H9 (cell line): ENCODE measurements around the gene GALNT10. TPM values are rescaled to one million over a fixed set of nuclear protein-coding genes. Genes with fewer than 3 reads are reported as not detected.

Experiments
- DNase-seq: peaks from one replicate; pipeline ENCODE4 v3.0.0-alpha.2; 2017
- H2AFZ ChIP-seq: one replicate; pipeline ENCODE4 v1.6.1; 2013; ENCODE audit warnings: mild to moderate bottlenecking, low read length, control low read depth, moderate library complexity
- H2AK5ac ChIP-seq: 2 replicates; pipeline ENCODE4 v1.6.1; 2013; ENCODE audit warnings: low read length, control low read depth, mixed read lengths; ENCODE audit not compliant: insufficient read length
- H2BK120ac ChIP-seq: one replicate; pipeline ENCODE4 v1.6.1; 2013; ENCODE audit warnings: low read depth, mild to moderate bottlenecking, low read length, control low read depth, inconsistent platforms; ENCODE audit not compliant: poor library complexity, severe bottlenecking
- H2BK12ac ChIP-seq: 2 replicates; pipeline ENCODE4 v1.6.1; 2013; ENCODE audit warnings: low read length, control low read depth, mixed read lengths, low read depth; ENCODE audit not compliant: insufficient read length
- H2BK15ac ChIP-seq: 2 replicates; pipeline ENCODE4 v1.6.1; 2013; ENCODE audit warnings: low read depth, low read length, control low read depth
- H2BK20ac ChIP-seq: one replicate; pipeline ENCODE4 v1.6.1; 2013; ENCODE audit warnings: low read depth, mild to moderate bottlenecking, low read length, control low read depth, inconsistent platforms; ENCODE audit not compliant: poor library complexity, severe bottlenecking
- H2BK5ac ChIP-seq: 2 replicates; pipeline ENCODE4 v1.6.1; 2013; ENCODE audit warnings: low read length, control low read depth, mixed read lengths; ENCODE audit not compliant: insufficient read length
- H3K14ac ChIP-seq: 2 replicates; pipeline ENCODE4 v1.6.1; 2013; ENCODE audit warnings: low read length, control low read depth; ENCODE audit not compliant: insufficient read depth
- H3K18ac ChIP-seq: 2 replicates; pipeline ENCODE4 v1.6.1; 2013; ENCODE audit warnings: low read depth, mild to moderate bottlenecking, mixed read lengths, low read length, control low read depth; ENCODE audit not compliant: insufficient read length
- H3K23ac ChIP-seq: 2 replicates; pipeline ENCODE4 v1.6.1; 2013; ENCODE audit warnings: low read length, control low read depth, mixed read lengths, low read depth; ENCODE audit not compliant: insufficient read length
- H3K23me2 ChIP-seq: 2 replicates; pipeline ENCODE4 v1.6.1; 2013; ENCODE audit warnings: low read depth, mild to moderate bottlenecking, mixed read lengths, low read length, control low read depth; ENCODE audit not compliant: insufficient read length, poor library complexity, severe bottlenecking
- H3K27ac ChIP-seq: 2 replicates; pipeline ENCODE4 v1.5.1; 2013; ENCODE audit warnings: low read length, control low read depth, mixed read lengths, low read depth; ENCODE audit not compliant: insufficient read length
- H3K27me3 ChIP-seq: 2 replicates; pipeline ENCODE4 v1.6.1; 2013; ENCODE audit warnings: low read length, control low read depth, inconsistent platforms; ENCODE audit not compliant: insufficient read depth
- H3K4ac ChIP-seq: 2 replicates; pipeline ENCODE4 v1.6.1; 2013; ENCODE audit warnings: low read depth, mild to moderate bottlenecking, control low read depth, inconsistent platforms, low read length, moderate library complexity
- H3K4me1 ChIP-seq: 2 replicates; pipeline ENCODE4 v1.6.1; 2013; ENCODE audit warnings: low read length, control low read depth, inconsistent platforms; ENCODE audit not compliant: insufficient read depth
- H3K4me2 ChIP-seq: 2 replicates; pipeline ENCODE4 v1.6.1; 2013; ENCODE audit warnings: low read length, control low read depth, mixed read lengths; ENCODE audit not compliant: insufficient read length, insufficient read depth
- H3K56ac ChIP-seq: 2 replicates; pipeline ENCODE4 v1.6.1; 2013; ENCODE audit warnings: low read depth, mild to moderate bottlenecking, mixed read lengths, low read length, control low read depth; ENCODE audit not compliant: insufficient read length
- H3K79me1 ChIP-seq: 2 replicates; pipeline ENCODE4 v1.6.1; 2013; ENCODE audit warnings: low read depth, mild to moderate bottlenecking, moderate library complexity, low read length, control low read depth, inconsistent platforms; ENCODE audit not compliant: insufficient read depth, poor library complexity, severe bottlenecking
- H3K79me2 ChIP-seq: 2 replicates; pipeline ENCODE4 v1.6.1; 2013; ENCODE audit warnings: low read length, control low read depth, inconsistent platforms; ENCODE audit not compliant: insufficient read depth
- H3K9ac ChIP-seq: 2 replicates; pipeline ENCODE4 v1.6.1; 2013; ENCODE audit warnings: low read length, control low read depth, mixed read lengths; ENCODE audit not compliant: insufficient read length; ENCODE audit errors: extremely low read depth
- H3K9me3 ChIP-seq: one replicate; pipeline ENCODE4 v1.6.1; 2013; ENCODE audit warnings: low read depth, low read length, inconsistent platforms; ENCODE audit not compliant: control insufficient read depth
- H3T11ph ChIP-seq: one replicate; pipeline ENCODE4 v1.6.1; 2013; ENCODE audit warnings: mild to moderate bottlenecking, low read length, control low read depth, inconsistent platforms
- H4K20me1 ChIP-seq: one replicate; pipeline ENCODE4 v1.6.1; 2013; ENCODE audit not compliant: control insufficient read depth, insufficient read length, insufficient read depth
- H4K5ac ChIP-seq: 2 replicates; pipeline ENCODE4 v1.6.1; 2013; ENCODE audit warnings: low read depth, mild to moderate bottlenecking, mixed read lengths, low read length, control low read depth; ENCODE audit not compliant: insufficient read length
- H4K8ac ChIP-seq: replicated peaks from 2 replicates; pipeline ENCODE4 v1.6.1; 2013; ENCODE audit warnings: low read length, control low read depth, mixed read lengths, low read depth; ENCODE audit not compliant: insufficient read length
- H4K91ac ChIP-seq: 2 replicates; pipeline ENCODE4 v1.6.1; 2013; ENCODE audit warnings: low read depth, mild to moderate bottlenecking, moderate library complexity, mixed read lengths, low read length, control low read depth; ENCODE audit not compliant: insufficient read length
- H3K27ac Mint-ChIP-seq, 3 experiments: 2 replicates in 2 of 3; 3 replicates in 1 of 3; pipeline ENCODE4 v1.8.0; 2020 to 2021; ENCODE audit warnings: mixed read lengths in 3 of 3, mild to moderate bottlenecking in 1 of 3, moderate library complexity in 1 of 3
- H3K27me3 Mint-ChIP-seq: 2 replicates; pipeline ENCODE4 v1.8.0; 2021; ENCODE audit warnings: low read depth, mild to moderate bottlenecking, moderate library complexity, mixed read lengths
- H3K36me3 Mint-ChIP-seq, 3 experiments: 2 replicates in 2 of 3; 3 replicates in 1 of 3; pipeline ENCODE4 v1.8.0; 2020 to 2021; ENCODE audit warnings: low read depth in 3 of 3, mixed read lengths in 3 of 3; ENCODE audit not compliant: insufficient read depth in 1 of 3
- H3K4me1 Mint-ChIP-seq, 2 experiments: 2 replicates each; pipeline ENCODE4 v1.8.0; 2020; ENCODE audit warnings: mixed read lengths in 2 of 2
- H3K4me3 Mint-ChIP-seq, 2 experiments: 2 replicates in 1 of 2; 3 replicates in 1 of 2; pipeline ENCODE4 v1.8.0; 2020 to 2021; ENCODE audit warnings: mild to moderate bottlenecking in 2 of 2, mixed read lengths in 2 of 2, moderate library complexity in 1 of 2
- H3K9me3 Mint-ChIP-seq, 2 experiments: 2 replicates in 1 of 2; 3 replicates in 1 of 2; pipeline ENCODE4 v1.8.0; 2020; ENCODE audit warnings: mild to moderate bottlenecking in 2 of 2, mixed read lengths in 2 of 2, moderate library complexity in 1 of 2
- WGBS: extraction: QIAGEN DNeasy Blood & Tissue Kit; methylation state at CpG from one replicate; pipeline ENCODE4 v1.1.7; 2013; ENCODE audit warnings: missing lambda C conversion rate, low lambda C conversion rate, mixed read lengths; ENCODE audit not compliant: insufficient read length; ENCODE audit errors: extremely low coverage; 5-methylcytosine and 5-hydroxymethylcytosine counted together
- total RNA-seq: library from RNA; stranded (reverse); gene quantifications from 2 replicates; pipeline ENCODE4 v1.2.1, GENCODE V29; 2021
- TF ChIP-seq, protein P1 (sequence below): fragments of 200-600 bp; sonication (generic); conservative IDR thresholded peaks from 3 replicates; pipeline ENCODE4 v1.8.0; 2021; ENCODE audit warnings: antibody characterized with exemption, mild to moderate bottlenecking

Gene GALNT10
- total RNA-seq, 1 experiment from 2014 or later, result 15.4 TPM

DNA sequence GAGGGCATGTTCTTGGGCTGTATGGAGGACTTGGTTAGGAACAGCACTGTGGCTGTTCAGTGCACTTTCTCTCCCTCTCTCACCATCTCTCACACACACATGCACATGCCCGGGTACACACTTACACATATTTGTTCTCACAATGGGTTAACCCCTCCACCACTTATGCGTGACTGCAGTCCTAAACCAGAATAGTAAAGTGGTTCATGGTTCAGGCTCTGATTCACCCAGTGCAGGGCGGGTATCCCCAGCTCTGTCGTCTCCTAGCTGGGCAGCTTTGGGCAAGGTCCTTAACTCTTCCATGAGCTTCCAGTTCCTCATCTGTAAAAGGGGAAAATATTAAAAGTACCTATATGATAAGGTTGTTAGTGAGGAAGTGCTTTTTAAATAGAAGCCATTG, 45.3 kb upstream of the GALNT10 start:
- H2BK12ac ChIP-seq, result no peak overlapping the region
- H3K4me2 ChIP-seq, result no peak overlapping the region
- no peak overlapping the region for H2AK5ac ChIP-seq
- H3K27ac ChIP-seq, result no peak overlapping the region
- no peaks in the 10 kb centered on the region for H3K27me3 ChIP-seq
- 0 out of 2 replicates have a peak, but pooled peaks cover 2% of the 10 kb centered on the region for H3K4me1 ChIP-seq
- H3K18ac ChIP-seq, result no peak overlapping the region
- H4K20me1 ChIP-seq, result no peaks in the 10 kb centered on the region
- no peak overlapping the region for H3K4ac ChIP-seq
- no peaks in the 10 kb centered on the region for H3K79me1 ChIP-seq
- TF ChIP-seq, protein P1, sequence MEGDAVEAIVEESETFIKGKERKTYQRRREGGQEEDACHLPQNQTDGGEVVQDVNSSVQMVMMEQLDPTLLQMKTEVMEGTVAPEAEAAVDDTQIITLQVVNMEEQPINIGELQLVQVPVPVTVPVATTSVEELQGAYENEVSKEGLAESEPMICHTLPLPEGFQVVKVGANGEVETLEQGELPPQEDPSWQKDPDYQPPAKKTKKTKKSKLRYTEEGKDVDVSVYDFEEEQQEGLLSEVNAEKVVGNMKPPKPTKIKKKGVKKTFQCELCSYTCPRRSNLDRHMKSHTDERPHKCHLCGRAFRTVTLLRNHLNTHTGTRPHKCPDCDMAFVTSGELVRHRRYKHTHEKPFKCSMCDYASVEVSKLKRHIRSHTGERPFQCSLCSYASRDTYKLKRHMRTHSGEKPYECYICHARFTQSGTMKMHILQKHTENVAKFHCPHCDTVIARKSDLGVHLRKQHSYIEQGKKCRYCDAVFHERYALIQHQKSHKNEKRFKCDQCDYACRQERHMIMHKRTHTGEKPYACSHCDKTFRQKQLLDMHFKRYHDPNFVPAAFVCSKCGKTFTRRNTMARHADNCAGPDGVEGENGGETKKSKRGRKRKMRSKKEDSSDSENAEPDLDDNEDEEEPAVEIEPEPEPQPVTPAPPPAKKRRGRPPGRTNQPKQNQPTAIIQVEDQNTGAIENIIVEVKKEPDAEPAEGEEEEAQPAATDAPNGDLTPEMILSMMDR, result no peak
- no peak overlapping the region for H4K5ac ChIP-seq
- no peak overlapping the region for H3K27ac Mint-ChIP-seq
- H3K23ac ChIP-seq, result no peak overlapping the region
- H2BK20ac ChIP-seq, result no peak overlapping the region
- H2AFZ ChIP-seq, result no peak overlapping the region
- H3K9me3 ChIP-seq, result no peaks in the 10 kb centered on the region
- H3K9me3 Mint-ChIP-seq, result no peaks in the 10 kb centered on the region
- no peak overlapping the region for H3T11ph ChIP-seq
- H2BK5ac ChIP-seq, result no peak overlapping the region
- H2BK15ac ChIP-seq, result no peak overlapping the region
- peaks cover 7% of the 10 kb centered on the region for H3K27me3 Mint-ChIP-seq
- H4K8ac ChIP-seq, result no peak overlapping the region
- H3K79me2 ChIP-seq, result no peaks in the 10 kb centered on the region
- no peak for DNase-seq
- H3K14ac ChIP-seq, result no peak overlapping the region
- H2BK120ac ChIP-seq, result no peak overlapping the region
- no peak overlapping the region for H3K56ac ChIP-seq
- WGBS, result no CpG with 5 or more reads among the region's 4 CpGs
- H3K9ac ChIP-seq, result no peak overlapping the region
- peaks cover 24 to 31% of the 10 kb centered on the region in 2 experiments for H3K4me1 Mint-ChIP-seq
- no peak overlapping the region for H4K91ac ChIP-seq
- no peaks in the 10 kb centered on the region; a peak in 1 of 7 replicates for H3K36me3 Mint-ChIP-seq
- no peaks in the 10 kb centered on the region for H3K23me2 ChIP-seq
- no peak overlapping the region for H3K4me3 Mint-ChIP-seq
